GM12801 (cell line): Measurements from ENCODE around the gene PAPLN.

Experiments
- TF ChIP-seq, protein P1 (sequence below): IDR thresholded peaks from one replicate; pipeline ENCODE4 v1.5.1; 2011; ENCODE audit warnings: control low read depth; ENCODE audit not compliant: insufficient read length; ENCODE audit errors: extremely low read depth

The PAPLN gene, protein sequence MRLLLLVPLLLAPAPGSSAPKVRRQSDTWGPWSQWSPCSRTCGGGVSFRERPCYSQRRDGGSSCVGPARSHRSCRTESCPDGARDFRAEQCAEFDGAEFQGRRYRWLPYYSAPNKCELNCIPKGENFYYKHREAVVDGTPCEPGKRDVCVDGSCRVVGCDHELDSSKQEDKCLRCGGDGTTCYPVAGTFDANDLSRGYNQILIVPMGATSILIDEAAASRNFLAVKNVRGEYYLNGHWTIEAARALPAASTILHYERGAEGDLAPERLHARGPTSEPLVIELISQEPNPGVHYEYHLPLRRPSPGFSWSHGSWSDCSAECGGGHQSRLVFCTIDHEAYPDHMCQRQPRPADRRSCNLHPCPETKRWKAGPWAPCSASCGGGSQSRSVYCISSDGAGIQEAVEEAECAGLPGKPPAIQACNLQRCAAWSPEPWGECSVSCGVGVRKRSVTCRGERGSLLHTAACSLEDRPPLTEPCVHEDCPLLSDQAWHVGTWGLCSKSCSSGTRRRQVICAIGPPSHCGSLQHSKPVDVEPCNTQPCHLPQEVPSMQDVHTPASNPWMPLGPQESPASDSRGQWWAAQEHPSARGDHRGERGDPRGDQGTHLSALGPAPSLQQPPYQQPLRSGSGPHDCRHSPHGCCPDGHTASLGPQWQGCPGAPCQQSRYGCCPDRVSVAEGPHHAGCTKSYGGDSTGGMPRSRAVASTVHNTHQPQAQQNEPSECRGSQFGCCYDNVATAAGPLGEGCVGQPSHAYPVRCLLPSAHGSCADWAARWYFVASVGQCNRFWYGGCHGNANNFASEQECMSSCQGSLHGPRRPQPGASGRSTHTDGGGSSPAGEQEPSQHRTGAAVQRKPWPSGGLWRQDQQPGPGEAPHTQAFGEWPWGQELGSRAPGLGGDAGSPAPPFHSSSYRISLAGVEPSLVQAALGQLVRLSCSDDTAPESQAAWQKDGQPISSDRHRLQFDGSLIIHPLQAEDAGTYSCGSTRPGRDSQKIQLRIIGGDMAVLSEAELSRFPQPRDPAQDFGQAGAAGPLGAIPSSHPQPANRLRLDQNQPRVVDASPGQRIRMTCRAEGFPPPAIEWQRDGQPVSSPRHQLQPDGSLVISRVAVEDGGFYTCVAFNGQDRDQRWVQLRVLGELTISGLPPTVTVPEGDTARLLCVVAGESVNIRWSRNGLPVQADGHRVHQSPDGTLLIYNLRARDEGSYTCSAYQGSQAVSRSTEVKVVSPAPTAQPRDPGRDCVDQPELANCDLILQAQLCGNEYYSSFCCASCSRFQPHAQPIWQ

DNA sequence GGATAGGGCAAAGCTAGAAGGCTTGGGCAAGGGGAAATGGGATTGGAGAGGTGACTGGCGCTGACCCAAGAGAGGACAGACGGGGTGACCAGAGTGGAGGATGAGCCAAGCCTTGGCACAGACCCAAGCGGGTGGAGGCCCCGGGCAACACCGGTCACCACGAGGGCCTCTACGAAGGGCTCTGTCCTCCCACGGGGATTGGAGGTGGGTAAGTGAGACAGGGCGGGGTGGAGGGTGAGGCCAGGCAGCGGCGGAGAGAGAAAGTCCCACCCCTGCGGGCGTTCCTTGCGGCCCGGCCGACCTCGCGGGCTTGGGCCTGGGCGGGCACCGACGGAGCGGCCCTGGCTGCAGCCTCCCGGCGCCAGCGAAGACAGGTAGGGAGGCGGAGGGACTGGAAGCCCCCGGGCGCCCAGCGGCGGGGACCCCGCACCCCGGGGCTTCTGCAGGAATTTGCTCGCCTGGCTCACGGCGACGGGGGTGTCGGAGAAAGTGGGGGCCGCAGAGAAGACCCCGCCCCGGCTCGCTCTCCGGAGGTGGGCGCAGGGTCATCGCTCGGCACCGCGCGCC, at the start of gene PAPLN:
Gene PAPLN (plus strand): TSS at position 288 of the 567 bp plus-strand sequence. CDS start 2,273 bp downstream, outside the sequence.
- TF ChIP-seq, protein P1, sequence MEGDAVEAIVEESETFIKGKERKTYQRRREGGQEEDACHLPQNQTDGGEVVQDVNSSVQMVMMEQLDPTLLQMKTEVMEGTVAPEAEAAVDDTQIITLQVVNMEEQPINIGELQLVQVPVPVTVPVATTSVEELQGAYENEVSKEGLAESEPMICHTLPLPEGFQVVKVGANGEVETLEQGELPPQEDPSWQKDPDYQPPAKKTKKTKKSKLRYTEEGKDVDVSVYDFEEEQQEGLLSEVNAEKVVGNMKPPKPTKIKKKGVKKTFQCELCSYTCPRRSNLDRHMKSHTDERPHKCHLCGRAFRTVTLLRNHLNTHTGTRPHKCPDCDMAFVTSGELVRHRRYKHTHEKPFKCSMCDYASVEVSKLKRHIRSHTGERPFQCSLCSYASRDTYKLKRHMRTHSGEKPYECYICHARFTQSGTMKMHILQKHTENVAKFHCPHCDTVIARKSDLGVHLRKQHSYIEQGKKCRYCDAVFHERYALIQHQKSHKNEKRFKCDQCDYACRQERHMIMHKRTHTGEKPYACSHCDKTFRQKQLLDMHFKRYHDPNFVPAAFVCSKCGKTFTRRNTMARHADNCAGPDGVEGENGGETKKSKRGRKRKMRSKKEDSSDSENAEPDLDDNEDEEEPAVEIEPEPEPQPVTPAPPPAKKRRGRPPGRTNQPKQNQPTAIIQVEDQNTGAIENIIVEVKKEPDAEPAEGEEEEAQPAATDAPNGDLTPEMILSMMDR = no peak

GRCh38 chr14:73188501-73188911, 48.8 kb upstream of the PAPLN start:
- TF ChIP-seq, protein P1 = no peak

DNA sequence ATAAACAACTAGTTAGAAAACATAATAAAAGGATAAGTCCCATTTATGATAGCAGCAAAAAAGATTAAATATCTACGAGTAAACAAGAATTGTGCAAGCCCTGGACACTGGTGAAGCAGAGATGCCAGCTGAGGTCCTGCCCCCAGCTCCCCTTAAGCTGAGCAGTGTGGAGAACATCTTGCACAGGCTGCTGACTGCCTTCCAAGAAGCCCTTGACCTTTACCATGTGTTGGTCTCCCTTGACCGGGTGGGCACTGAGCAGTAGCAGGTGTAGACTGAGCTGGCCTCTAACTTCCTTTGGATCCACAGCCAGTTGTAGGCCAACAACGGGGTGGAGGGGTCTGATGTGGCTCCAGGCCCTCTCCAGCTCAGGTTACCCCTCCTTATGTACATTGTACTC, 47.7 kb upstream of the PAPLN start:
- TF ChIP-seq, protein P1 = no peak

DNA sequence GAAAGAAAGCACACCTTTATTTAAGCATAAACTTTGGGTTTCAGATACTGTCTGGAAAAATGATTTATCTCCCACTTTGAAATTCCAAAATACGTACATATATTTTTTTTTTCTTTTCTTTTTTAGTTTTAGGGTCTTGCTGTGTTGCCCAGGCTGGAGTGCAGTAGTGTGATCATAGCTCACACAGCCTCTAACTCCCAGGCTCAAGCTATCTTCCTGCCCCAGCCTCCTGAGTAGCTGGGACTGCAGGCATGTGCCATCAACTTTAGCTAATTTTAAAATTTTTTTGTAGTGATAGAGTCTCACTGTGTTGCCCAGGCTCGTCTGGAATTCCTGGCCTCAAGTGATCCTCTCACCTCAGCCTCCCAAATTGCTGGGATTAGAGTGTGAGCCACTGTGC, 45.9 kb upstream of the PAPLN start:
- TF ChIP-seq, protein P1 = no peak

GRCh38 chr14:73198253-73198652, 39.1 kb upstream of the PAPLN start:
- TF ChIP-seq, protein P1 = no peak

DNA sequence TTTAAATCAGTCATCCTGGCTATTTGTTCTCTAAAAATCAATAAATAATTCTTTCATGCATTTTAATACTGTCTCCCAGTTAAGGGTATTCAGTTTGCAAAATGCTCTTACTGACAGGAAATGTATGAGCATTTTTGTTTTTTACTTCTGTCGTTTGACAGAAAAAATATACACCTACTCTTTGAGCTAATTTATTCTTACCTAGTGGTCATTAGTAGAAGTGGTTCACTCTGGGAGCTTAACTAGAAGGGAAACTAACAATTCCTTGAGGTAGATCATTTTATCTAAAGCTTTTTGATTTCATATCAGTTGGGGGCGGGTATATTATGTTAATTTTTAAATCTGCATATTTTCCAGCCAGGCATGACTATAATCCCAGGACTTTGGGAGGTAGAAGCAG, 33.8 kb upstream of the PAPLN start:
- TF ChIP-seq, protein P1 = no peak

DNA sequence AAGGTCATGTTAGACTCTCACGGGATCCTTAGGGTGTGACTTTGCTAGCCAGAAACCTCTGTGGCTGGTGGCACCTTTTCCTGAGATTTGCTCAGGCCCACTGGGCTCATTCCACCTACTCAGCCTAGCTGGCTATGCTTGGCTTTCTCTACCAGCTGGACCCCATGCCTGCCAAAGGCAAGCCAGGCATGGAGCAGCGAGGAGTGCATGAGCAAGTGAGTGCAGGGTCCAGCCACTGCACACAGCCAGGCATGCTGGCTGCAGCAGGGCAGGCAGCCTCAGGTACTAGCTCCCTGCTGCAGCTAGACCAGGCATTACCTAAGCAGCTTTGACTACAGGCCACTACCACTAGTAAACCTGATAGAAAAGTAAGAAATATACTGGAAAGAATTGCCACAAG, 29.7 kb upstream of the PAPLN start:
- TF ChIP-seq, protein P1 = no peak
